Measurements from ENCODE around the gene SNAP25. TPM values are rescaled to one million over a fixed set of nuclear protein-coding genes. Genes with fewer than 3 reads are reported as not detected.

SNAP25 gene
- polyA plus RNA-seq, 1 donor, result 3.6 TPM

DNA sequence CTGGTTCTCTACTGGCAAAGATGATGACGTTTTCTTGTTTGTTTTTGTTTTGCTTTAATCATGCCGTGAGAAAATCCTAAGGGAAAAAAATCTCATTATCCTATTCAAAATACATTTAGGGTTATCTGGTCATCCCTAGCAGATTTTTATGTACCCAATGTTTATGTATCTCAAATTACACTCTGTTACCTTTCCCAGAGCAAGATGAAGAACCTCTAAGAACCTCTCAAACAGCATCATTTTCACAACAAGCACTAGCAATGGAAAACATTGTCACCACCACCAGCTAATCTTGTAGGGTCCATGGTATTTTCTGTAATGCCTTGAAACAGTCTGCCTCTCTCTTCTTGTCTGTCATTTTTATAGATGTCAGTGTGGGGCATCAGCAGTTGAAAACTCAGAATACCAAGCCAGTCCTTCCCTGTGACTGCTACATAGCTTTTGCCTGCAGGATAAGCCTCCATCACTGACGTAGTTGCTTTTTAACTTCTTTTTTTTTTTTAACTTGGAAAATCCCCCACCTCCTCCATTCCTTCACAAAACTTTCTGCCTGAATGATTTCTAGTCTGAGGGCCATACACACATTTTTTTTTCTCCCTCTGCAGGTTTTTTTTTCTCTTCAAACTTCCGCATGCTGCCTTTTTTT lies 2.4 kb upstream of the SNAP25 start:
- no peak for DNase-seq (ENCODE audit: low read depth)

DNA sequence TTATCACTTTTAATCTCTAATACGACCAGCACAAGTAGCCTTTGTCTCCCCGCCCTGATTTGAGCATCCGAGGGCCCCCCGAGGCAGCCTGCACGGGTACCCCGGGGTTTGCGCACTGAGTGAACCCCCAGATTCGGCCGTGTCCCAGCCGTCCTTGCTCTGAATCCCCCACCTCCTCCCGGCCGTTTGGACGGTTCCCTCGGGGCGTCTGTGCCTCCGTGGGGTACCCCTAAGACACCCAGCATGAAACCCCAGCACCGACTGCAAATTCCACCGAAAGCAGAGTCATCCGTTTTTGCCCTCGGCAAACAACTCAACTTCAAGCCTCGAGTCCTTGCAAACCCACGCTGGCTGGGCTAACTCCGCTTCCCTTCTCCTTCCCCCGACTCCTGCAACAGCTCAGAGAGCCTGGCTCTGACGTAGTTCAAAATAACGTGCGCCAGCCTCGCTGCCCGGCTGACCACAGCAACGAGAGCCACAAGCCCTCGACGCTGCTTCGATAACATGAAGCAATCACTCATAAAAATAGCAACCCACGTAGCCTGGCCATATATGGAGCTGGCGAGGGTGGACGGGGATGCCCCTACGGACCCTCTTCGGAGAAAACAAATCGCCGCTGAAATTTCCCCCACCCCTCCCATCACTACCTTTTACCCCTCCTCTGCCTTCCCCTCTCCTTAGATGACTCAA lies 764 bp upstream of the SNAP25 start:
- DNase-seq (ENCODE audit: low read depth), result no peak

DNA sequence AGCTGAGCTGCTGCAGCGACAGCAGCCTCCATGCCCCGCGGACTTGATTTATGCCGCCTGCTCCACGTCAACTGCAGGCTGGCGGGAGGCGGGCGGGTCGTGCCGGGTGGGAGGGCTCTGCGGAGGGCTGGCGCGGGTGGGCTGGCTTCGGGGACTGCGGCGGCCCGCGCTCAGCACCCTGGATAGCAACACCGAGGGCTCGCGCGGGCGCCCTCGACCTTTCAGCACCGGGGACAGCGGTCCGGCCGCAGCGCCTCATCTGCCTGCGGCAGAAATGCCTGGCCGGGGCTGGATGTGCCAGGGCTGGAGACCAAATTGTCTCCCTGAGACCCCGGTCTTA lies 792 bp downstream of the SNAP25 start:
- peak; percentile 19 for DNase-seq (ENCODE audit: low read depth)

DNA sequence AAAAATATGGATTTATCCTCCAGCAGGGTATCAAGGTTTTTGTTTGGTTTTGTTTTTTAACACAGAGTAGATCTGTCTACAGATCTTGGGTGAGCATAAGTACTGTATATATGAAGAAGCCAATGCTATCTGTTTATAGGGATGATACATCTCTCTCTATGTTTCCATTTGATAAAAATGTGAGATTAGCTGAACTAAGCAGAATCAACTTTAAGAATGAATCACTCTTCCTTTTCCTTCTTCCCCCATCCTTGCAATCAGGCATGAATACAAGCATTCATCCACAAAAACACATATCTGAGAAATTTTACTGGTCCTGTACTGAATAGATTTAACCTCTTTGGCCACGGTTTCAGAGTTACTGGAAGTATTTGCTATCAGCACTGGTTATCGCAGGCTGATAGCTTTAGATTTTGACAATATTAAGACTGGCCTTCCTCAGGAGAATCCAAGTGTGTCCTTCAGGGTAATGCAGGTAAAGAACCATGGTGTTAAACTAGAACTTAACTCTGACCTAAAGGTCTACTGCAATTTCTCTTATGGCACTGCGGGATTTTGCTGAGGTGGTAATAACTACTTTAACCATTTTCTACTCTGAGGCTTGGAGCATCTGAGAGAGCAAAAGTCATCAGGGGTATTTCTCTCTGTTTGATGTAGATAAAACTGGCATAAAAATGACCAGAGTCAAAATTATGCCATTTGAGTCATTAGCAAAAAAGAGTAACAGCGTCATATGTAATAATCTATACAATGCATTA lies 1.5 kb downstream of the SNAP25 start:
- no peak for DNase-seq (ENCODE audit: low read depth)

DNA sequence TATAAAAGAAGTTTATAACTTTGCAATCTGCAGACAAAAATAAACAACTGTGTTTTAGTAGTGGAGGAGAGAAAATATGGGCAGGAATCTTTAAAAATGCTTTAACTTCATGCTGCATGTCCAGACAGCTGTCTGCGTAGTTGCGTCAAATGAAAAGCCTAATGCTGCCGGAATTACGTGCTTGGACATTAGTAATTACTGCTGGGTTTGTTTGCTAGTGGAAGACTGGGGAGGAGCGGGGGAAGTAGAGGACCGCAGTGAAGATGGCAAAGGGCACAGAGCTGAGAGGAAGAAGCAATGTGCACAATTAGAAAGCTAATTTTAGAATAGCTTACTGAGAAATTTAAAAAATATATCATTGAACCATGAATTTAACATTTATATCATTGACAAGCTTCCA lies 2.4 kb downstream of the SNAP25 start:
- no peak for DNase-seq (ENCODE audit: low read depth)

DNA sequence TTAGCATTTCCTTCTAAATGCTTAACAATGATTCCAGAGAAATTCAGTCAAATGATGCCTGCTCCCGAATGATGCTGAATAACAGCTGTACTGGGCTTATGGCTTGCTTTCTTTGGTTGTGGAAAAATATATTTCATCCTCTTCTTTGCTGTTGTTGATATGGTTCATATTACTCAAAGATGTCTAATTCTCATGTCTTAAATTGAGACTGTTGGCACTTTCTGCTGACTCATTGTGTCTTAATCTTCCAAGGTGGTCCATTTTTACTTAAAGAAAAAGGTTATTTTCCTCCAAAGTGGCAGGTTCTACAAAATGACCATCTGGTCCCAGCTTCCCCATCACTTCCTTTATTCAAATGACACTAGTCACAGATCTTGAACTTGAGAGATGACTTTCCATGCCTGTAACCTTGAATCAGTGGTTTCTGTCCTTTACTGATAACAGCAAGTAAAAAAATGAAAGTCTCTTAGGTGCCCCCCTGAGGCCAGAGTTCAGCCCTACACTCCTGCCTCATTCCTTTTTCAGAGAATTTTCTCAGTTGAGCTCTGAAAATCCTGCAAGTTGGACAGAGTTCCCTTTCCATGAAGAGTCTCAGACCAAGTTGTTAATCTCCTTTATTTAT lies 6.9 kb downstream of the SNAP25 start:
- DNase-seq (ENCODE audit: low read depth), result no peak

DNA sequence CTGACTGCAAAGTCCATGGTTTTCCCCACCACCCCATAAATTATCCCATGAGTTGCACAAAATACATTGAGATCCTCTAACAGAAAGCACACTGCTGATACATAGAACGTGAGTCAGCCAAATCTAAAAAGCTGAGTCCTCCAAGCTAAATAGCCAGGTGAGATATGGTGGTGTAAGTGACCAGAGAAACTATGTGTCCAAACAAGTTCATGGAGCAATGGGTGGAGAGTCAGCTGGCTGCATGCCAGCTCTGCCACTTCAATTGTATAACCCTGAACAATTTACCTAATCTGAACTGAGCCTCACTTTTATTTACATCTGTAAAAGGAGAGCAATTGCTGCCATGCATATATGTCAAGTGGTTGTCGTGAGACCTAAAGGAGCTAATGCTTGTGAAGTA lies 9.7 kb downstream of the SNAP25 start:
- DNase-seq (ENCODE audit: low read depth), result no peak

DNA sequence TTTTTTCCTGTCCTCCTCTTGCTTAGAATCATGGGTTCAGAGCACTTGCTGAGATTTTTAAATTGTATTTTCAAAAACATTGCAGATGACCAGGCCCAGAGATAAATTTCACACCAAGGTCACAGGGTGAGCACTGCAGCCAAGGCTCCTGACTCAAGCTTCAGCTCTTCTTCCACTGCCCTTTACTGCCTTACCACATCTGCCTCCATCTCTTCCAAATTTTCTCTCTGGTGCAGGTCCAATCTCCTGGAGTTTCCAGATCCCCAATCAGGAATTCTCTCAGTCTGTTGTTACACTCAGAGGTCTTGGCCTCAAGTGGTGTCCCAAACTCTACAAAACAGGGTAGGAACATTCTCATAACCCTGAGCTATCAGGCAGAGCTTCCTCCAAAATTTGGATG lies 12.7 kb downstream of the SNAP25 start:
- no peak for DNase-seq (ENCODE audit: low read depth)

DNA sequence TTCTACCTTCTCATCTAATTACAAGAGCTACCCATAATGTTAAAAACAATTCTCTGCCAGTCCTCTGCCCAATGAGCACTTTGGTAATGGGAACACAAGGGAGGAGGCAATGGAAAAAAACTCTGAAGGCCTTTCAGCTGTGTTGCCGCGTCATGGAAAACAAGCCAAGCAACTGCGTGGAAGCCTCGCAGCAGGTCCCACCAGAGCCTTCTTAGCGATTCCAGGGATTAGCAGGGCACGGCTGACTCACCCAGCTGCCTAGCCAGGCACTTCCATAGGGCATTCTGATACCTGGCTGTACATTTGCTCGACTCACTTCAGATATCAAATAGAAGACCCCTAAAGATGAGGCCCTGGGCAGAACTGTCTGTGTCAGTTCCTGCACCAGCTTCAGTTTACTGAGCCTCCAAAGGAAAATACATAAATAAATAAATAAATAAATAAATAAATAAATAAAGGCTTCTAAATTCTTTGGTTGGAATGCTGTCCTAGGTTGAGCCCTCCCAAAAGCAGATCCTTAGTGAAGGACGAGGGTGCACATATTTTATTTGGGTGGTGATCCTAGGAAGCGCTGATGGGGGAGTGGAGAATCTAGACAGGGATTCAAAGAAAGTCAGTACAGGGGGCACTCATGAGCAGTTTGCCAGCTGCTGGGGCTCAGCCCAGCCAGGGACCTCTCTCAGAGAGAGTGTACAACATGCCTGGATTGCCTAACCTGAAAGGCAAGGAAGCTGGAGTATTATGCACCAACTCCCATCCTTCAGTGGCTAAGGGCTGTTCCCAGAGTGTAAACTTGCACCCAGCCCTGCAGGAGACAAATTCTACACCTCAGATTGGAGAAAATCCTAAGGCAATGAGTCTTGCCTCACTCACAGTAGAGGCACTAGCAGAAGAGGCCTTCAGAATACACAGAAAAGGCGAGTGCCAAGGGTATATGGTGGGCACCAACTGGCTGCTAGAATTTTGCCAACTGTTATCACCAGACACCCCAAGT lies 18.2 kb downstream of the SNAP25 start:
- no peak for DNase-seq (ENCODE audit: low read depth)

DNA sequence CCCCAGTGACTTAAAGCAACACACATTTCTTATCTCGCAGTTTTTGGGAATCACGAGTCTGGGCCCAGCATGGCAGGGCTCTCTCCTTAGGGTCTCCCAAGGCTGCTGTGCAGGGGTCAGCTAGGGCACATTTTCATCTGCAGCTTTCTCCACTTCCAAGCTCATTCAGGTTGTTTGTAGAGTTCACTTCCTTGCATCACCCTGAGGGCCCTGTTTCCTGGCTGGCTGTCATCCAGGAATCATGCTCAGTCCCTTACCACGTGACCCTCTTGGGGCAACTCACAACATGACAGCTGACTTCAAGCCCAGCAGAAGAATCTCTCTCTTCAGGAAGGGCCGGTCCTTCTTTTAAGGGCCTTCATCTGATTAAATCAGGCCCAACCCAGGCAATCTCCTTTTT lies 21.3 kb downstream of the SNAP25 start:
- DNase-seq (ENCODE audit: low read depth), result no peak

DNA sequence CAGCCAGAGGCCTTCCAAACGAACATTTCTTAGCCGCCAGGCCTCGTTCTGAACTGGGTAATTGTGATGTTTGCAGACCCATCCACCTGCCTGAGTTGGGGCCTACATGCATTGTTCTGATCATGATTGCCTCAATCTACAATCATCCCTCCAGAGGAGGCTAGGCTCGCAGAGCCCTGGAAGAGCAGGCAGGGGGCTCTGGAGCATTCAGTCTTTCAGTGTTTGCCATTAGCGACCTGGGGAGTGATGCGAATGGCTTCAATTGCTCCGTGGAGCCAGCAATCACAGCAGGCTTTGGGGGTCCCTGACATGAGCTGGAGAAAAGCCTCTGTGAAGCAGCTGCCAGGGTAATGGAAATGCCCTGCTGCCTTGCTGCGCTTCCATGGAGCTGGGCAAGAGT lies 22.0 kb downstream of the SNAP25 start:
- no peak for DNase-seq (ENCODE audit: low read depth)

DNA sequence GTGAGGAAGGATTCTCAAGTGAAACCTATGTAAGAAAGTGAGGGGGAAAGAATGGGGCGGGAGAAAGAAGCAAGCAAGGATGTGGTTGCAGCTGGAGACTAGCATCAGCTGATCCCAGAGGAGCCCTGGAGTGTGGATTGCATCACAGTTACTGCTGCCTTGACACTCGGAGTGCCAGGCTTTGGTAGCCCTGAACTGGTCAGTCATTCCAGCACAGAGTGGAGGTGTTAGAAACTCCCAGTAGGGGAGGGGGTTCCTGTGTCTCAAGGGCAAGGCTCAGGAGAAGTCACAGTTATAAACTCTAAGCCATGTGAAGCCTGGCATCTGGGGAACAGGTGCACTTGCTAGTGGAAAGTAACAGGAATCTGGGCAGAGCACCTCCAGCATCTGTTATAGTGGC lies 23.5 kb downstream of the SNAP25 start:
- no peak for DNase-seq (ENCODE audit: low read depth)

DNA sequence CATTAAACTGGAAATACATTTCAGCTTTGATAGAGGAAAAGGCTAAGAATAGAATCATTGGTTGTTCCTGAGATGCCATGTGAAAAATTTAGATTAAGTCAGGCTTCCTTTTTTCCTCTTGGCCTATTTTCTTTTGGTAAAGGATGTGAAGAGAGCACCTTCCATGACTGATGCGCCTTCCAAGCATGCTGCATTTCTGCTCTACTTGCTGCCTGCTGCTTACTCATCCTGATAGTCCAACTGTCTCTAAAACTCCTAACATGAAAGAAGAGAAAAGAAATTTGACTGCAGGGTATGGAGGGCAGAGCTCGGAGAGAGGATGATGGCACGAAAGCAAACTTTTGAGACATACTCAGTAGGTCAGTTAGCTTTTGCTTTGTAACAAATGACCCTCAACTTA lies 28.8 kb downstream of the SNAP25 start:
- DNase-seq (ENCODE audit: low read depth), result no peak

DNA sequence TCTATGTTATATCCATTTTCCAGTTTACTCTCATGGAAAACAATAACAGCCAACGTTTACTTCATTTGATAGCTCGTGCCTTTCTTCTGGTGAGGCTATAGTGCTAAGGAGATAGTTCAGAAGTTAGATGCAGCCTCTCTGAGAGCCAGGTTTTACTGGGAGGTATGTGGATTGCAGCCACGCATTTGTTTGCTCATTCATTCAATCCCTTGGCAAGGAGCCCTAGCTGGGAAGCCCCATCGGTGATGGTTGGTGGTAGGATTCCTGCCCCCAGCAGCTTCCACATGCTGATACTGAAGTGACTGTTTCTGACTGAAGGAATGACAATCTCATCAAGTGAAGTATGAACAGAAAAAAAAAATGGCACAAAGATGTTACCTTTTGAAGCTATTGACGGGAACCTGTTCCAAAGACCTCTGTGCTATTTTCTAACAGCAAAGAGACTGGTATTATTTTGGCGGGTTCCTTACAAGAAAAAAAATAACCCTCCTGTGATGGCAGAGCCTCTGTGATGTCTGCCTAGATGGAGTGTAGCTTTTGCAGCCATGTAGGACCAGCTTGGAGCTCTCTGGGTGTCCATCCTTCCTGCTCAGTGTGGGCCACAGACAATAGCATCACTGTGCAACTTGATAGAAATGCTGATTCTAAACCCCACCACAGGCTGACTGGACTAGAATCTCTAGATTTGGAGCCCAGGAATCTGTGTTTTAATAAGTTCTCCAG lies 30.6 kb downstream of the SNAP25 start:
- no peak for DNase-seq (ENCODE audit: low read depth)

DNA sequence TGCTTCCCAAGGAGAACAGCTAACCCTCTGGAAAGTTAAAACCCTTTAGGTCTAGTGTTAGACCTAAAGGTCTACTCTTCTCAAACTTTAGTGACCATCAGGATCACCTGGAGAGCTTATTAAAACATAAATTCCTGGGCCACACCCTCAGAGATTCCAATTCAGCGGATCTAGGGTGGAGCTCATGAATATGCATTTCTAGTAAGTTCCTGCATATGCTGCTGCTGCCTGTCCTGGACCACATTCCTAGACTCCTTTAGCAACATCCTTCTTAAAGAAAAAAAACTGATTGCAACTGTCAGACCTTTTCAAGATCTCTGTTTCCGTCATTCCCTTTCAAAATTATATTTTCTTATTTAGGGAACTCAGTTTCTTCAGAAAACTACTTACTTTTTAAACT lies 31.2 kb downstream of the SNAP25 start:
- DNase-seq (ENCODE audit: low read depth), result no peak

DNA sequence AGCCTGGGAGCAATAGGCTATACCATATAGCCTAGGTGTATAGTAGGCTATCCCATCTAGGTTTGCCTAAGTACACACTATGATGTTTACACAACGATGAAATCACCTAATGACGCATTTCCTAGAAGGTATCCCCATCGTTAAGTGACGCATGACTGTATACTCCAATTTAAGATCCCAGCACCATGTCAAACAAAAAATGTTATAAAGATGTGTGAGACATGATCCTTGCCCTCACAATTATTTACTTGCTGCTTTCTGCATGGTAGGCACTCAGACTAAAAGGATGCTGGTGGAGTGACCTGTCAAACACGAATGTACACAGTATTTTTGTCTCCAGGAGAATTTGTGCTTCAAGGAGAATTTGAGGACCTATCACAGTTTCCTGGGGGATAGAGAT lies 32.3 kb downstream of the SNAP25 start:
- no peak for DNase-seq (ENCODE audit: low read depth)

DNA sequence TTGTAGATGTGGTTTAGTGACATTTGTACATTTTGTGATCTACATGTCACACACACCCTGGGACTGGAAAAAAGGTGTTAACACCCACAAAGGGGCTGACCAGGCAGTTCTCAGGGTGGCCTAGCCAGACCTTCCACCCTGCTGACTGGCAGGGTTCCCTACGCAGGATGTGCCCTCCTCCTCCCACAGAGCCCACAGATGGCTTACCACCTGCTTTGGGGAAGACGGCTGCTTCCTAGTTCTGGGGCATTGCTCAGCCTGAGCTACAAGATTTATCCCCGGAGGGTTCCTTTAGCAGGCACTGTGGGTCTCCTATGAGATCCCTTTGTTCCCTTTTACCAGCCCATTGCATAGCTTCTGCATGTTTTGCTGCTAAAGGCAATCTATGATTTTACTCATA lies 35.1 kb downstream of the SNAP25 start:
- no peak for DNase-seq (ENCODE audit: low read depth)

DNA sequence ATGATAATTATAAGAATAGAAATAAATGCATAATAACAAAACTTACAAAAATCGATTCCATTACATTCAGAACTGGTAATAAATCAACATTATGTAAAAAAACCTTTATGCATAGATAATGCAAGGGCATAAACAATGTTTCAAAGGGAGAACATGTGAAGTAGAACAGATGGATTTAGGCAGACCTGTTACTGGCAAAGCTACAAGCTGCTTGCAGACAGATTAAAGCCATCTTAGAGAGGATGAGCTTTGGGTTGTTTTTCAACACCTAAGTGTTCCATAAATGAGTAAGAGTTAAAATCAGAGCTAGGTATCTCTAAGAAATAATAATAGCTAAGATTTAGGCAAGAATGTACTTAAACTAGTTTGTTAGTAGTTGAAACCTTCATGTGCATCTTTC lies 37.2 kb downstream of the SNAP25 start:
- no peak for DNase-seq (ENCODE audit: low read depth)

DNA sequence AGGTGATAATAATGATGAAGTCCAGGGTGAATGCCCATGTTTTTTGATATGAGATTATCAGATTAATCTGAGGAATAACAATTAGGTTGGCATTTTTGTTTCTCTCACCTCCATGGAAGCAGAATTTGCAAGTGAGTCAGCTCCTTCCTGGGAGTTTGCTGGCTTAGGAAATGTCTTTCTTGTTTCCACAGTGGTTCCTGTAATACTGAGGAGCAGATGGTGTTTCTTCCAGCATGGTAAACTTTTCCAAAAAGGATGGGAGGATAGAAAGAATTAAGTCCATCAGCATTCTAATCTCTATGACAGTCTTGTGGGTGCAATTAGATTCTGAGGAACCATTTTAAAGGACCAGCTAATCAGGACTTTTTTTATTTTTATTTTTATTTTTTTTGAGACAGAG lies 40.5 kb downstream of the SNAP25 start:
- DNase-seq (ENCODE audit: low read depth), result no peak

DNA sequence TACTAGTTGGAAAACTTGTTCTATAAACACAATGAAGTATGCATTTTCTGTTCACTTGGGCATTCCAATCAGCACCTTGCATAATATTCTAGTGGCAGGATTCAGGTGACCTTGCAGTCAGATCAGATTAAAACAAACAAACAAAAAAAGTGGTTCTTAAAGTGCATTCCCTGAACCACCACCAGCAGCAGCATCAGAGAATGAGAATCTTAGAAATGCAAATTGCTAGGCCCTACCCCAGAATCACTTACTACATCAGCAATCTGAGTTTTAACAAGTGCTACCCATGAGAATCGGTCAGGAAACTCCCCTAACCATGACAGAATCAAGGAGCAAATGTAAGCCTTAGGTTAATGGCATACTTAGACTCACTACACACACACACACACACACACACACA lies 41.7 kb downstream of the SNAP25 start:
- no peak for DNase-seq (ENCODE audit: low read depth)

DNA sequence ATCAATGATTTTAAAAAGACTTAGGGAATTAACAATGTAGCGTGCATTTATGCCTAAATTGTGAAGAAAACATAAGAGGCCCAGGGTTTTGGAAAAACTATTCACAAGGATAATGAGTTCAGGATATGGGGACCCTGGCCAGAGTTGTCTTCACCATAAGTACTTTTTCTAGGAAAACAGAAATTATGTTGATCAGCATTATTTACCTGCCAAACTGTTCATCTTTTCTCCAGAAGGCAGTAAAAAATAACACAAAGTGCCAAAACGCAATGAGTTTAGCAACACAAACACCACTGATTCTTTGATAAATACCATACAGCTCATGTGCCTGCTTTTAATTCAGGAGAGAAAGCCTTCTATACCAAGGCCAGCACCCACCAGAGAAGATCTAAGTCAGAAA lies 43.1 kb downstream of the SNAP25 start:
- no peak for DNase-seq (ENCODE audit: low read depth)
